Mesenchymal stem cell (in vitro differentiated cells and primary cell): ENCODE results near the gene RRP1.

Experiments used
- DNase-seq: peaks from one replicate; pipeline ENCODE4 v3.0.0-alpha.2; 2013
- H2AFZ ChIP-seq: one replicate; pipeline ENCODE4 v1.6.1; 2013; ENCODE audit warnings: low read depth, mild to moderate bottlenecking, control low read depth, inconsistent platforms, low read length, moderate library complexity
- H2AK5ac ChIP-seq: 2 replicates; pipeline ENCODE4 v1.6.1; 2013; ENCODE audit warnings: low read length, moderate library complexity, mild to moderate bottlenecking, inconsistent platforms; ENCODE audit not compliant: severe bottlenecking
- H2BK120ac ChIP-seq: one replicate; pipeline ENCODE4 v1.6.1; 2013; ENCODE audit warnings: low read depth, mild to moderate bottlenecking, inconsistent platforms, low read length, moderate library complexity
- H2BK12ac ChIP-seq, 2 experiments: one replicate each; pipeline ENCODE4 v1.6.1; 2013; ENCODE audit warnings: inconsistent platforms in 2 of 2, low read length in 2 of 2, mild to moderate bottlenecking in 2 of 2, moderate library complexity in 2 of 2, control low read depth in 1 of 2
- H2BK15ac ChIP-seq: one replicate; pipeline ENCODE4 v1.6.1; 2013; ENCODE audit warnings: mild to moderate bottlenecking, low read depth, inconsistent platforms; ENCODE audit not compliant: poor library complexity, severe bottlenecking
- H2BK5ac ChIP-seq: 2 replicates; pipeline ENCODE4 v1.6.1; 2013; ENCODE audit warnings: low read depth, mild to moderate bottlenecking, low read length, control low read depth, inconsistent platforms; ENCODE audit not compliant: poor library complexity, severe bottlenecking
- H3K14ac ChIP-seq, 2 experiments: one replicate each; pipeline ENCODE4 v1.6.1; 2013; ENCODE audit warnings: inconsistent platforms in 2 of 2, low read length in 2 of 2, control low read depth in 1 of 2, mild to moderate bottlenecking in 1 of 2, moderate library complexity in 1 of 2
- H3K18ac ChIP-seq, 2 experiments: one replicate each; pipeline ENCODE4 v1.6.1; 2013; ENCODE audit warnings: inconsistent platforms in 2 of 2, low read length in 2 of 2, control low read depth in 1 of 2, low read depth in 1 of 2, mild to moderate bottlenecking in 1 of 2
- H3K23ac ChIP-seq, 2 experiments: one replicate each; pipeline ENCODE4 v1.6.1; 2013; ENCODE audit warnings: inconsistent platforms in 2 of 2, low read length in 2 of 2, mild to moderate bottlenecking in 2 of 2, moderate library complexity in 2 of 2, control low read depth in 1 of 2
- H3K27ac ChIP-seq: 2 replicates; pipeline ENCODE4 v1.5.1; 2013; ENCODE audit warnings: mild to moderate bottlenecking, moderate library complexity, low read length, control low read depth, inconsistent platforms; ENCODE audit not compliant: poor library complexity, severe bottlenecking
- H3K27me3 ChIP-seq, 2 experiments: 2 replicates each; pipeline versions ENCODE4 v1.6.1 to v1.7.0; 2013; ENCODE audit warnings: low read length in 2 of 2, mild to moderate bottlenecking in 2 of 2, moderate library complexity in 2 of 2, control low read depth in 1 of 2, inconsistent platforms in 1 of 2; ENCODE audit not compliant: control insufficient read depth in 1 of 2, insufficient read depth in 1 of 2
- H3K36me3 ChIP-seq, 2 experiments: 2 replicates each; pipeline versions ENCODE4 v1.6.1 to v1.7.0; 2013; ENCODE audit warnings: low read length in 2 of 2, control low read depth in 1 of 2, inconsistent platforms in 1 of 2, low read depth in 1 of 2, mild to moderate bottlenecking in 1 of 2; ENCODE audit not compliant: insufficient read depth in 2 of 2, control insufficient read depth in 1 of 2
- H3K4ac ChIP-seq, 2 experiments: one replicate each; pipeline ENCODE4 v1.6.1; 2013; ENCODE audit warnings: inconsistent platforms in 2 of 2, low read length in 2 of 2, mild to moderate bottlenecking in 2 of 2, moderate library complexity in 2 of 2, control low read depth in 1 of 2, low read depth in 1 of 2
- H3K4me1 ChIP-seq: 2 replicates; pipeline ENCODE4 v1.6.1; 2013; ENCODE audit warnings: low read depth, low read length, control low read depth; ENCODE audit not compliant: control insufficient read depth, insufficient read depth
- H3K4me2 ChIP-seq: 2 replicates; pipeline ENCODE4 v1.6.1; 2013; ENCODE audit warnings: low read length, mild to moderate bottlenecking, inconsistent platforms; ENCODE audit not compliant: poor library complexity, severe bottlenecking
- H3K4me3 ChIP-seq, 2 experiments: 2 replicates each; pipeline versions ENCODE4 v1.5.1 to v1.7.0; 2013; ENCODE audit warnings: low read length in 2 of 2, mild to moderate bottlenecking in 2 of 2, control low read depth in 1 of 2, low read depth in 1 of 2; ENCODE audit not compliant: insufficient read depth in 1 of 2
- H3K79me1 ChIP-seq: replicated peaks from 2 replicates; pipeline ENCODE4 v1.6.1; 2013; ENCODE audit warnings: mild to moderate bottlenecking, control low read depth, low read length, inconsistent platforms; ENCODE audit not compliant: poor library complexity, severe bottlenecking
- H3K9ac ChIP-seq: 2 replicates; pipeline ENCODE4 v1.7.0; 2013; ENCODE audit warnings: mild to moderate bottlenecking, low read length, moderate library complexity
- H3K9me3 ChIP-seq: 2 replicates; pipeline ENCODE4 v1.7.0; 2013; ENCODE audit warnings: mild to moderate bottlenecking, low read length; ENCODE audit not compliant: control insufficient read depth
- H4K8ac ChIP-seq: one replicate; pipeline ENCODE4 v1.6.1; 2013; ENCODE audit warnings: inconsistent platforms, mild to moderate bottlenecking, low read length, moderate library complexity
- H4K91ac ChIP-seq: one replicate; pipeline ENCODE4 v1.6.1; 2013; ENCODE audit warnings: mild to moderate bottlenecking, low read length, inconsistent platforms
- WGBS: methylation state at CpG from one replicate; pipeline ENCODE4 v1.1.7; 2013; ENCODE audit warnings: mixed read lengths; 5-methylcytosine and 5-hydroxymethylcytosine counted together

The RRP1 gene

DNA sequence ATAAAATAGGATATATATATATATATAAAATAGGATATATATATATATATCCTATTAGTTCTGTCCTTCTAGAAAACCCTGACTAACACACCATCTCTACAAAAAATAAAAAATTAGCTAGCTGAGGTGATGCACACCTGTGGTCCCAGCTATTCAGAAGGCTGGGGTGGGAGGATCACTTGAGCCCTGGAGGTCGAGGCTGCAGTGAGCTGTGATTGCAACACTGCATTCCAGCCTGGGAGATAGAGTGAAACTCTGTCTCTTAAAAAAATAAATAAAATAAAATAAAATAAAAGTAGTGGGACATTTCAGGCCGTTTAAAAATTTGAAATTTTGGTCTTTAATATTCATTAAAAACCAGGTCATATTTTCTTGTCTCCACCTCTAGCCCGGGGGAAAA, 4.2 kb upstream of the RRP1 start:
- no peaks in the 10 kb centered on the region for H3K9me3 ChIP-seq
- H4K91ac ChIP-seq, result no peak overlapping the region
- no peak overlapping the region for H2BK5ac ChIP-seq
- 100% methylated on average over 1 of the region's 3 CpGs for WGBS
- peaks cover 4% of the 10 kb centered on the region for H3K4me1 ChIP-seq
- H3K4ac ChIP-seq, result no peak overlapping the region
- H3K27me3 ChIP-seq, result no peaks in the 10 kb centered on the region
- no peaks in the 10 kb centered on the region for H3K36me3 ChIP-seq
- no peak overlapping the region for H3K18ac ChIP-seq
- no peak overlapping the region for H4K8ac ChIP-seq
- no peak overlapping the region for H3K4me2 ChIP-seq
- H3K23ac ChIP-seq, result no peak overlapping the region
- no peak for DNase-seq
- no peak overlapping the region for H3K9ac ChIP-seq
- H3K27ac ChIP-seq, result no peak overlapping the region
- no peak overlapping the region for H3K4me3 ChIP-seq
- H2BK15ac ChIP-seq, result no peak overlapping the region
- no peak overlapping the region for H3K14ac ChIP-seq
- H2AFZ ChIP-seq, result no peak overlapping the region
- H2BK12ac ChIP-seq, result no peak overlapping the region
- no peak overlapping the region for H2BK120ac ChIP-seq
- H3K79me1 ChIP-seq, result peaks cover 1% of the 10 kb centered on the region
- H2AK5ac ChIP-seq, result no peak overlapping the region

DNA sequence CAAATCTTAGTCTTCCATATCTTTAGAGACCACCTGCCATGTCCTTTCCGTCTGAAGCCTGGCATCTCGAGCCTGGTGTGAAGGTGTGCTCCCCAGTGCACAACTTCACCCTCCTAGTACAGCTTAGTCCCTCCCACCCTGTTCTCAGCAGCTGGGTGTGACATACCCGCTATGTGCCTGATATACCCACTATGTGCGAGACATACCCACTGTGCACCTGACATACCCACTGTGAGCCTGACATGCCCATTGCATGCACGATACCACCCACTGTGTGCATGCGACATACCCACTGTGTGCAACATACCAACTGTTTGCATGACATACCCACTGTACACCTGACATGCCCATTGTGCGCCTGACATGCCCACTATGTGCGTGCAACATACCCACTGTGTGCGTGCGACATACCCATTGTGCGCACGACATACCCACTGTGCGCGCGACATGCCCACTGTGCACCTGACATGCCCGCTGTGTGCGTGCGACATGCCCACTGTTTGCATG, 3.0 kb upstream of the RRP1 start:
- no peak overlapping the region for H2BK5ac ChIP-seq
- peak overlapping the region in 1 of 2 experiments; percentile 5 for H3K14ac ChIP-seq
- H2BK15ac ChIP-seq, result no peak overlapping the region
- H3K9me3 ChIP-seq, result no peaks in the 10 kb centered on the region
- no peak overlapping the region for H3K4me3 ChIP-seq
- H4K8ac ChIP-seq, result no peak overlapping the region
- no peak for DNase-seq
- H2AK5ac ChIP-seq, result no peak overlapping the region
- no peak overlapping the region for H3K27ac ChIP-seq
- H2BK120ac ChIP-seq, result no peak overlapping the region
- no peak overlapping the region for H3K9ac ChIP-seq
- no peaks in the 10 kb centered on the region for H3K27me3 ChIP-seq
- H3K18ac ChIP-seq, result no peak overlapping the region
- WGBS, result 95% methylated on average over 18 of the region's 18 CpGs
- H3K36me3 ChIP-seq, result peaks cover 4 to 5% of the 10 kb centered on the region in 2 experiments
- H3K23ac ChIP-seq, result no peak overlapping the region
- no peak overlapping the region for H3K4me2 ChIP-seq
- no peak overlapping the region for H2BK12ac ChIP-seq
- peaks cover 14% of the 10 kb centered on the region for H3K4me1 ChIP-seq
- no peak overlapping the region for H2AFZ ChIP-seq
- H4K91ac ChIP-seq, result peak overlapping the region; percentile 40
- no peak overlapping the region for H3K4ac ChIP-seq
- peaks cover 10% of the 10 kb centered on the region for H3K79me1 ChIP-seq

DNA sequence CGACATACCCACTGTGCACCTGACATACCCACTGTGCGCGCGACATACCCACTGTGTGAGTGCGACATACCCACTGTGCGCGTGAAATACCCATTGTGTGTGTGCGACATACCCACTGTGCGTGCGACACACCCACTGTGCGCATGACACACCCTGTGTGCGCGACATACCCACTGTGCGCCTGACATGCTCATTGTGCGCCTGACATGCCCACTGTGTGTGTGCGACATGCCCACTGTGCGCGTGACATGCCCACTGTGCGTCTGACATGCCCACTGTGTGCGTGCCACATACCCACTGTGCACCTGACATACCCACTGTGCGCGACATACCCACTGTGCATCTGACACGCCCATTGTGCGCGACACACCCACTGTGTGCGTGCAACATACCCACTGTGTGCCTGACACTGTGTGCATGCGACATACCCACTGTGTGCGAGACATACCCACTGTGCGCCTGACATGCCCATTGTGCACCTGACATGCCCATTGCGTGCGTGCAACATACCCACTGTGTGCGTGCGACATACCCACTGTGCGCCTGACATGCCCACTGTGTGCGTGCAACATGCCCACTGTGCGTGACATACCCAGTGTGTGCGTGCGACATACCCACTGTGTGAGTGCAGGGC, 2.5 kb upstream of the RRP1 start:
- Histone ChIP-seq H3K4me1 (peaks cover 14% of the 10 kb centered on the region), H2BK120ac (no peak overlapping the region), H4K8ac (no peak overlapping the region), H2BK5ac (no peak overlapping the region), H3K36me3 (peaks cover 9% of the 10 kb centered on the region in 2 experiments), H3K23ac (no peak overlapping the region), H3K9me3 (no peaks in the 10 kb centered on the region), H4K91ac (peak overlapping the region; percentile 65), H2AFZ (no peak overlapping the region), H3K27ac (no peak overlapping the region), H3K4me3 (no peak overlapping the region), H3K79me1 (peaks cover 13% of the 10 kb centered on the region), H2BK15ac (no peak overlapping the region), H3K4ac (no peak overlapping the region), H3K18ac (no peak overlapping the region), H2BK12ac (no peak overlapping the region), H3K4me2 (no peak overlapping the region), H3K27me3 (no peaks in the 10 kb centered on the region), H3K14ac (peak overlapping the region in 1 of 2 experiments; percentile 5), H3K9ac (no peak overlapping the region), H2AK5ac (no peak overlapping the region)
- DNase-seq, result no peak
- 97% methylated on average over 38 of the region's 38 CpGs for WGBS

DNA sequence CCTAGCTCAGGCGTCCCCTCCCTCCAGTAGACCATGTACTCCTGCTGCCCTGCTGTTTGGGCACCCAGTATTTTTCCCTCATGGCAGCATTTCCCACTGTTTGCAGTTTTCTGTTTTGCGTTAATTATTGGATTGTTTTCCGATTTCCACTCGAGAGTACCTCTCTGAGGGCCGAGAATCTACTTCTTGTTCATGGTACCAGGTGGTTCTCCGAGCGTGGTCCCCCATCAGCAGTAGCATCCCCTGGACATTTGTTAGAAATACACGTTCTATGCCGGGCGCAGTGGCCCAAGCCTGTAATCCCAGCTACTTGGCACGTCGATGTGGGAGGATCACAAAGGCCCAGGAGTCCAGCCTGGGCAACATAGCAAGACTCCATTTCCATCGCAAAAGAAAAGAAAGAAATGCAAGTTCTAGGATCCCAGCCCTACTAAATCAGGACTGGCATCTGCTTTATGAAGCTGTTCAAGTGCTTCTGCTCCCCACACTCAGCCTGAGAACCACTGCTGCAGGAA, 690 bp downstream of the RRP1 start:
- Histone ChIP-seq H3K4ac (peak overlapping the region in 1 of 2 experiments; percentile 71), H2BK15ac (peak overlapping the region; percentile 63), H3K14ac (no peak overlapping the region), H3K18ac (peak overlapping the region in 1 of 2 experiments; percentile 73), H3K4me1 (peaks cover 18% of the 10 kb centered on the region), H3K79me1 (peaks cover 41% of the 10 kb centered on the region), H3K27ac (no peak overlapping the region), H4K91ac (no peak overlapping the region), H2BK12ac (peak overlapping the region in 1 of 2 experiments; percentile 15), H3K9ac (peak overlapping the region; percentile 91), H4K8ac (peak overlapping the region; percentile 21), H3K4me2 (peak overlapping the region; percentile 84), H2BK120ac (no peak overlapping the region), H3K36me3 (peaks cover 40 to 41% of the 10 kb centered on the region in 2 experiments), H3K4me3 (peak overlapping the region; percentile 80 to 83), H3K23ac (no peak overlapping the region), H2AFZ (peak overlapping the region; percentile 83), H3K27me3 (no peaks in the 10 kb centered on the region), H2BK5ac (no peak overlapping the region), H2AK5ac (no peak overlapping the region), H3K9me3 (no peaks in the 10 kb centered on the region)
- 21% methylated on average over 13 of the region's 13 CpGs for WGBS
- no peak for DNase-seq
